ENCODE data around the gene PPME1. TPM values are rescaled to one million over a fixed set of nuclear protein-coding genes. Genes with fewer than 3 reads are reported as not detected.

PPME1 gene
- total RNA-seq, 1 experiment from 2014 or later: 99.4 TPM

- ATAC-seq: no peak
- POLR2A ChIA-PET: no interaction called here
- CTCF ChIA-PET: interaction anchor here (0.6 kb wide), 1 partner anchor 422 kb away, joined by 3 read pairs; no protein-coding TSS in a partner anchor
- DNase-seq (ENCODE audit: low read depth, low spot score): no peak
- TF ChIP-seq CTCF (IDR thresholded peaks at IDR 0.05) (no peak), REST (IDR thresholded peaks at IDR 0.05; ENCODE audit: insufficient read depth in 1 of 2, low read depth in 2 of 2, low read length in 1 of 2) (no peak), TCF7L2 (IDR thresholded peaks at IDR 0.05; ENCODE audit: low read depth, low read length) (no peak), SIN3A (IDR thresholded peaks at IDR 0.05; ENCODE audit: borderline replicate concordance, insufficient read depth, low read depth, low read length) (no peak), POLR2AphosphoS5 (IDR thresholded peaks at IDR 0.05; ENCODE audit: low read depth, low read length) (no peak)
- no peak overlapping the region for H3K4me3 ChIP-seq (ENCODE audit: low read depth in 2 of 2, low read length in 2 of 2)
- no peaks in the 10 kb centered on the region for H3K36me3 ChIP-seq (ENCODE audit: control insufficient read depth, insufficient read depth, low read length)
- in situ Hi-C loops (cut with HindIII; ENCODE audit: low pct_unique_long_range_greater_than_20kb, low sequenced_read_pairs): no loop called here
- H3K27me3 ChIP-seq (ENCODE audit: control insufficient read depth, insufficient read depth, low read length): no peaks in the 10 kb centered on the region
- H3K27ac ChIP-seq (ENCODE audit: low read length): no peak overlapping the region
- BruUV-seq (replicated peaks): no TSS peak
- intact Hi-C loops (cut with micrococcal nuclease; ENCODE audit: unreplicated experiment): no loop called here
- H3K4me1 ChIP-seq (ENCODE audit: control insufficient read depth, insufficient read depth, low read length): peaks cover 3% of the 10 kb centered on the region; the same call in 1 of the 2 replicates
- no peaks in the 10 kb centered on the region for H3K9me3 ChIP-seq (ENCODE audit: control insufficient read depth, insufficient read depth, low read depth, low read length)
Observed at GRCh38 chr11:74280494-74280893, 109.4 kb downstream of the PPME1 start.

GRCh38 chr11:74282421-74282820 is 111.3 kb downstream of the PPME1 start:
- H3K9me3 ChIP-seq (ENCODE audit: control insufficient read depth, insufficient read depth, low read depth, low read length): no peaks in the 10 kb centered on the region
- ATAC-seq: no peak

More at GRCh38 chr11:74282421-74282820, 111.3 kb downstream of the PPME1 start:
- Histone ChIP-seq H3K4me3 (ENCODE audit: low read depth in 2 of 2, low read length in 2 of 2) (no peak overlapping the region), H3K36me3 (ENCODE audit: control insufficient read depth, insufficient read depth, low read length) (no peaks in the 10 kb centered on the region), H3K4me1 (ENCODE audit: control insufficient read depth, insufficient read depth, low read length) (peaks cover 3% of the 10 kb centered on the region; the same call in 1 of the 2 replicates), H3K27me3 (ENCODE audit: control insufficient read depth, insufficient read depth, low read length) (no peaks in the 10 kb centered on the region), H3K27ac (ENCODE audit: low read length) (no peak overlapping the region)
- ChIA-PET CTCF (interaction anchor here (0.6 kb wide), 1 partner anchor 105 kb away, joined by 3 read pairs; no protein-coding TSS in a partner anchor), POLR2A (interaction anchor here (0.6 to 0.7 kb wide), 2 partner anchors 68 to 267 kb away, joined by 3 read pairs; no protein-coding TSS in a partner anchor)
- DNase-seq (ENCODE audit: low read depth, low spot score): no peak
- BruUV-seq (replicated peaks): no TSS peak
- in situ Hi-C loops (cut with HindIII; ENCODE audit: low pct_unique_long_range_greater_than_20kb, low sequenced_read_pairs): no loop called here
- no peak for TF ChIP-seq CTCF (IDR thresholded peaks at IDR 0.05)
- no peak for TF ChIP-seq REST (IDR thresholded peaks at IDR 0.05; ENCODE audit: insufficient read depth in 1 of 2, low read depth in 2 of 2, low read length in 1 of 2)
- no peak for TF ChIP-seq TCF7L2 (IDR thresholded peaks at IDR 0.05; ENCODE audit: low read depth, low read length)
- intact Hi-C loops (cut with micrococcal nuclease; ENCODE audit: unreplicated experiment): no loop called here
